IMR-90 (cell line): ENCODE data around the gene RPS6KA2. TPM values are rescaled to one million over a fixed set of nuclear protein-coding genes. Genes with fewer than 3 reads are reported as not detected.

Source experiments
- ATAC-seq: fragments of 200-7000 bp; cut with Tn5 transposase; 2 replicates; pipeline ENCODE4 v1.9.1; 2020; ENCODE audit warnings: low read depth, mild to moderate bottlenecking, moderate library complexity
- BruUV-seq: library from RNA; stranded (reverse); fragments of 400-500 nt; replicated peaks from 2 replicates; lab custom pipeline; 2021; lab: Mats Ljungman, UMichigan
- CTCF ChIA-PET: fragments of 300-600 bp; formaldehyde crosslinking; extraction: SDS; loops from one replicate; lab custom pipeline; 2021; ENCODE audit warnings: antibody characterized with exemption; lab: Yijun Ruan, JAX
- POLR2A ChIA-PET: fragments of 300-600 bp; sonication (Branson Sonifier 250); formaldehyde crosslinking; loops from one replicate; lab custom pipeline; 2022; ENCODE audit warnings: antibody characterized with exemption; ENCODE audit not compliant: unreplicated experiment; lab: Charles Lee
- DNase-seq: peaks from one replicate; pipeline ENCODE4 v3.0.0; 2013
- H2AFZ ChIP-seq: replicated peaks from 2 replicates; pipeline ENCODE3; 2013; ENCODE audit warnings: low read length, mild to moderate bottlenecking; ENCODE audit not compliant: poor library complexity
- H2AK5ac ChIP-seq: 2 replicates; pipeline ENCODE4 v1.6.1; 2013; ENCODE audit warnings: low read depth, low read length, inconsistent platforms
- H2AK9ac ChIP-seq: replicated peaks from 2 replicates; pipeline ENCODE3; 2013; ENCODE audit warnings: mild to moderate bottlenecking, low read depth, low read length, moderate library complexity; ENCODE audit not compliant: poor library complexity
- H2BK120ac ChIP-seq: 2 replicates; pipeline ENCODE4 v1.6.1; 2013; ENCODE audit warnings: low read depth, low read length, inconsistent platforms
- H2BK15ac ChIP-seq: 3 replicates; pipeline ENCODE4 v1.6.1; 2013; ENCODE audit warnings: low read depth, low read length, inconsistent platforms
- H2BK20ac ChIP-seq: 2 replicates; pipeline ENCODE4 v1.6.1; 2013; ENCODE audit warnings: low read depth, mild to moderate bottlenecking, inconsistent platforms, low read length, moderate library complexity
- H2BK5ac ChIP-seq: 2 replicates; pipeline ENCODE4 v1.6.1; 2013; ENCODE audit warnings: mild to moderate bottlenecking, low read depth, low read length, inconsistent platforms; ENCODE audit not compliant: poor library complexity, severe bottlenecking
- H3K14ac ChIP-seq: replicated peaks from 2 replicates; pipeline ENCODE4 v1.6.1; 2013; ENCODE audit warnings: low read depth, low read length, inconsistent platforms
- H3K18ac ChIP-seq: 2 replicates; pipeline ENCODE4 v1.6.1; 2013; ENCODE audit warnings: low read depth, low read length, control low read depth
- H3K23ac ChIP-seq: 2 replicates; pipeline ENCODE4 v1.6.1; 2013; ENCODE audit warnings: low read depth, low read length, inconsistent platforms
- H3K27ac ChIP-seq: 2 replicates; pipeline ENCODE4 v1.5.1; 2013; ENCODE audit warnings: mild to moderate bottlenecking, control low read depth, low read length; ENCODE audit not compliant: insufficient read depth
- H3K27me3 ChIP-seq: 2 replicates; pipeline ENCODE4 v1.6.1; 2013; ENCODE audit warnings: low read length; ENCODE audit not compliant: control insufficient read depth, insufficient read depth
- H3K36me3 ChIP-seq: 2 replicates; pipeline ENCODE4 v1.6.1; 2013; ENCODE audit warnings: low read length, mixed read lengths; ENCODE audit not compliant: control insufficient read depth, insufficient read depth
- H3K4ac ChIP-seq: 2 replicates; pipeline ENCODE4 v1.6.1; 2013; ENCODE audit warnings: low read depth, low read length, inconsistent platforms
- H3K4me1 ChIP-seq: 2 replicates; pipeline ENCODE4 v1.6.1; 2013; ENCODE audit warnings: low read length, mixed read lengths; ENCODE audit not compliant: control insufficient read depth, insufficient read depth
- H3K4me2 ChIP-seq: 2 replicates; pipeline ENCODE4 v1.6.1; 2013; ENCODE audit warnings: low read depth, mild to moderate bottlenecking, control low read depth, low read length, moderate library complexity
- H3K4me3 ChIP-seq: 2 replicates; pipeline ENCODE4 v1.5.1; 2013; ENCODE audit warnings: low read depth, mild to moderate bottlenecking, control low read depth, low read length, moderate library complexity; ENCODE audit not compliant: insufficient read depth
- H3K56ac ChIP-seq: 2 replicates; pipeline ENCODE4 v1.6.1; 2013; ENCODE audit warnings: low read length, inconsistent platforms; ENCODE audit not compliant: insufficient read depth; ENCODE audit errors: extremely low read depth
- H3K79me1 ChIP-seq, 2 experiments: 2 replicates each; pipeline ENCODE4 v1.6.1; 2013; ENCODE audit warnings: low read length in 2 of 2, inconsistent platforms in 1 of 2, low read depth in 1 of 2
- H3K9ac ChIP-seq: 2 replicates; pipeline ENCODE4 v1.6.1; 2013; ENCODE audit warnings: low read depth, low read length, control low read depth
- H3K9me1 ChIP-seq: 2 replicates; pipeline ENCODE4 v1.6.1; 2013; ENCODE audit warnings: low read length, inconsistent platforms; ENCODE audit not compliant: insufficient read depth
- H3K9me3 ChIP-seq: 2 replicates; pipeline ENCODE4 v1.6.1; 2013; ENCODE audit warnings: low read length; ENCODE audit not compliant: control insufficient read depth, insufficient read depth
- H4K20me1 ChIP-seq: 2 replicates; pipeline ENCODE4 v1.6.1; 2013; ENCODE audit warnings: low read length, inconsistent platforms; ENCODE audit not compliant: insufficient read depth
- H4K5ac ChIP-seq: 2 replicates; pipeline ENCODE4 v1.6.1; 2013; ENCODE audit warnings: mild to moderate bottlenecking, low read depth, low read length, control low read depth
- H4K8ac ChIP-seq, 2 experiments: 2 replicates each; pipeline ENCODE4 v1.6.1; 2013; ENCODE audit warnings: low read depth in 2 of 2, low read length in 2 of 2, control low read depth in 1 of 2, inconsistent platforms in 1 of 2
- H4K91ac ChIP-seq: 2 replicates; pipeline ENCODE4 v1.6.1; 2013; ENCODE audit warnings: low read depth, low read length, inconsistent platforms; ENCODE audit not compliant: insufficient read depth
- BHLHE40 ChIP-seq: fragments of 150-350 bp; IDR thresholded peaks from 2 replicates; pipeline ENCODE4 v1.6.1; 2016; ENCODE audit warnings: mild to moderate bottlenecking, low read depth, low read length
- CEBPB ChIP-seq: IDR thresholded peaks from 2 replicates; pipeline ENCODE4 v1.6.1; 2012; ENCODE audit warnings: low read depth, low read length, improper control_type of control experiment
- CHD1 ChIP-seq: IDR thresholded peaks from 2 replicates; pipeline ENCODE4 v1.6.1; 2012; ENCODE audit warnings: low read depth, low read length, improper control_type of control experiment
- FOS ChIP-seq: fragments of 150-350 bp; IDR thresholded peaks from 2 replicates; pipeline ENCODE4 v1.6.1; 2016; ENCODE audit warnings: low read depth, low read length
- MAFK ChIP-seq: IDR thresholded peaks from 2 replicates; pipeline ENCODE4 v1.6.1; 2012; ENCODE audit warnings: low read depth, low read length, improper control_type of control experiment
- MAZ ChIP-seq: IDR thresholded peaks from 2 replicates; pipeline ENCODE4 v1.6.1; 2012; ENCODE audit warnings: low read depth, mild to moderate bottlenecking, low read length, improper control_type of control experiment, moderate library complexity, borderline replicate concordance
- MXI1 ChIP-seq: IDR thresholded peaks from 2 replicates; pipeline ENCODE4 v1.6.1; 2012; ENCODE audit warnings: low read depth, mild to moderate bottlenecking, low read length, moderate library complexity, borderline replicate concordance
- NFE2L2 ChIP-seq: fragments of 150-350 bp; IDR thresholded peaks from 2 replicates; pipeline ENCODE4 v1.6.1; 2016; ENCODE audit warnings: low read depth, mild to moderate bottlenecking, low read length
- POLR2A ChIP-seq: IDR thresholded peaks from 2 replicates; pipeline ENCODE4 v1.6.1; 2012; ENCODE audit warnings: mild to moderate bottlenecking, low read depth, low read length
- RAD21 ChIP-seq: IDR thresholded peaks from 2 replicates; pipeline ENCODE4 v1.6.1; 2012; ENCODE audit warnings: low read length, improper control_type of control experiment
- RCOR1 ChIP-seq: IDR thresholded peaks from 2 replicates; pipeline ENCODE4 v1.6.1; 2012; ENCODE audit warnings: mild to moderate bottlenecking, low read length, improper control_type of control experiment; ENCODE audit not compliant: insufficient replicate concordance
- RFX5 ChIP-seq: IDR thresholded peaks from 2 replicates; pipeline ENCODE4 v1.8.0; 2012; ENCODE audit warnings: low read depth, mild to moderate bottlenecking, low read length, moderate library complexity
- SMC3 ChIP-seq: fragments of 150-350 bp; IDR thresholded peaks from 2 replicates; pipeline ENCODE4 v1.6.1; 2016; ENCODE audit warnings: low read depth, mild to moderate bottlenecking, antibody characterized with exemption, low read length, moderate library complexity
- WGBS, 2 experiments: methylation state at CpG; one replicate each; pipeline versions ENCODE4 v1.1.5 to v1.1.7; 2013; ENCODE audit warnings: missing lambda C conversion rate in 2 of 2; ENCODE audit not compliant: insufficient read length in 1 of 2; ENCODE audit errors: extremely low coverage in 2 of 2; 5-methylcytosine and 5-hydroxymethylcytosine counted together
- dilution Hi-C: fragments of 300-500 bp; cut with HindIII; formaldehyde crosslinking; loops from one replicate; pipeline ENCODE4 v1.14.3; 2018; ENCODE audit warnings: low sequenced_read_pairs; ENCODE audit not compliant: unreplicated experiment
- in situ Hi-C: fragments of 300-500 bp; cut with MboI; formaldehyde crosslinking; loops from 3 replicates; pipeline ENCODE4 v1.14.3; 2019; ENCODE audit warnings: low sequenced_read_pairs, inconsistent platforms, mixed read lengths
- intact Hi-C: fragments of 100-400 bp; cut with micrococcal nuclease; formaldehyde crosslinking; loops from 2 replicates; pipeline ENCODE4 v1.10.0; 2022
- polyA plus RNA-seq, 3 experiments: library from polyadenylated mRNA; depleted of rRNA; stranded (reverse); fragments of >200 nt; gene quantifications; 2 replicates each; pipeline ENCODE4 v1.2.3, GENCODE V29; 2012; ENCODE audit warnings: low replicate concordance in 1 of 3
- total RNA-seq: library from RNA; depleted of rRNA; stranded (reverse); fragments of >200 nt; gene quantifications from 2 replicates; pipeline ENCODE4 v1.2.3, GENCODE V29; 2012
- TF ChIP-seq, protein P1 (sequence below): conservative IDR thresholded peaks from 2 replicates; pipeline ENCODE4 v1.5.1; 2012; ENCODE audit warnings: mild to moderate bottlenecking, low read depth, low read length, improper control_type of control experiment
- TF ChIP-seq, protein P2 (sequence below): fragments of 150-350 bp; IDR thresholded peaks from 2 replicates; pipeline ENCODE4 v1.6.1; 2017; ENCODE audit warnings: mild to moderate bottlenecking, antibody characterized with exemption, low read length, low read depth
- TF ChIP-seq, protein P3 (sequence below): fragments of 150-350 bp; IDR thresholded peaks from 2 replicates; pipeline ENCODE4 v1.6.1; 2016; ENCODE audit warnings: low read depth, mild to moderate bottlenecking, low read length, moderate library complexity, borderline replicate concordance

Gene RPS6KA2
- total and polyA plus RNA-seq, 2 of the 4 experiments (the other 2 are of a cell fraction): 26.9 to 31.3 TPM

DNA sequence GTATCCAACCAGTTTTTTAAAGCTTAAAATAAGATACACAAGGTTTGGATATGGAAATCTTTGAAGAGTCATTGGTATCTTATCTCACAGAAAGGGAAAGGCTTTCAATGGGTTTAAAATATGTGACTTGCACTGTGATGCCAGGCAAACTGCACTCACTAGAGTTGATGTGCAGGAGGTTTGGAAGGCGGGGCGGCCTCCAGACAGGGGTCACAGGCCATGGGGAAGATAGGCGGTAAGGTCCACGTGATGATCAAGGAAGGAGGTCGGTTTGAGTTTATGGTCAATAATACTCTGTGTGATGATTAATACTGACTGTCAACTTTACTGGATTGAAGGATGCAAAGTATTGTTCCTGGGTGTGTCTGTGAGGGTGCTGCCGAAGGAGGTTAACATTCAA, 31.1 kb downstream of the RPS6KA2 start:
- in situ Hi-C loops: no loop called here
- ChIA-PET CTCF (interaction anchor here (0.9 kb wide), 1 partner anchor 24 kb away, joined by 4 read pairs; no protein-coding TSS in a partner anchor), POLR2A (no interaction called here)
- peak overlapping the region; percentile 98 for H3K18ac ChIP-seq
- H4K8ac ChIP-seq: peak overlapping the region; percentile 40 to 65
- H3K9me3 ChIP-seq: no peaks in the 10 kb centered on the region
- H4K5ac ChIP-seq: peak overlapping the region; percentile 90
- intact Hi-C loops: loop anchor here (2.0 kb wide), 1 partner anchor 31 kb away; the partner anchor contains the start of gene RPS6KA2
- peak overlapping the region; percentile 86 for H3K14ac ChIP-seq
- H2BK15ac ChIP-seq: peak overlapping the region; percentile 80
- H2AK5ac ChIP-seq: peak overlapping the region; percentile 97
- no TSS peak for BruUV-seq
- H2AK9ac ChIP-seq: peak overlapping the region; percentile 63
- no peak for ATAC-seq
- H4K91ac ChIP-seq: peak overlapping the region; percentile 86
- no peak overlapping the region for H2AFZ ChIP-seq
- peak overlapping the region; percentile 93 for H2BK20ac ChIP-seq
- no peak for DNase-seq
- H3K4me3 ChIP-seq: no peak overlapping the region
- H3K9me1 ChIP-seq: peaks cover 31% of the 10 kb centered on the region
- peak overlapping the region; percentile 81 for H3K56ac ChIP-seq
- H3K4ac ChIP-seq: peak overlapping the region; percentile 93
- dilution Hi-C loops: no loop called here
- H3K27ac ChIP-seq: peak overlapping the region; percentile 92
- H4K20me1 ChIP-seq: 0 out of 2 replicates have a peak, but pooled peaks cover 3% of the 10 kb centered on the region
- H3K23ac ChIP-seq: peak overlapping the region; percentile 18; the same call in 1 of the 2 replicates
- H3K79me1 ChIP-seq: peaks cover 46 to 71% of the 10 kb centered on the region in 2 experiments
- no peaks in the 10 kb centered on the region for H3K27me3 ChIP-seq
- peak overlapping the region; percentile 43 for H3K4me2 ChIP-seq
- peaks cover 7% of the 10 kb centered on the region; the same call in 1 of the 2 replicates for H3K36me3 ChIP-seq
- 0 out of 2 replicates have a peak overlapping the region, but pooled peaks have one; percentile 37 for H3K9ac ChIP-seq
- 93% methylated on average over 5 of the region's 6 CpGs; no CpG with 5 or more reads in 1 of the 2 experiments for WGBS, 2 experiments
- peaks cover 49% of the 10 kb centered on the region for H3K4me1 ChIP-seq
- peak overlapping the region; percentile 92 for H2BK5ac ChIP-seq
- TF ChIP-seq RAD21 (no peak), FOS (no peak), RFX5 (no peak), MAZ (no peak), CHD1 (no peak), RCOR1 (no peak), MXI1 (no peak), POLR2A (no peak), CEBPB (no peak), SMC3 (no peak), MAFK (no peak), NFE2L2 (no peak), BHLHE40 (no peak)
- TF ChIP-seq, protein P1, sequence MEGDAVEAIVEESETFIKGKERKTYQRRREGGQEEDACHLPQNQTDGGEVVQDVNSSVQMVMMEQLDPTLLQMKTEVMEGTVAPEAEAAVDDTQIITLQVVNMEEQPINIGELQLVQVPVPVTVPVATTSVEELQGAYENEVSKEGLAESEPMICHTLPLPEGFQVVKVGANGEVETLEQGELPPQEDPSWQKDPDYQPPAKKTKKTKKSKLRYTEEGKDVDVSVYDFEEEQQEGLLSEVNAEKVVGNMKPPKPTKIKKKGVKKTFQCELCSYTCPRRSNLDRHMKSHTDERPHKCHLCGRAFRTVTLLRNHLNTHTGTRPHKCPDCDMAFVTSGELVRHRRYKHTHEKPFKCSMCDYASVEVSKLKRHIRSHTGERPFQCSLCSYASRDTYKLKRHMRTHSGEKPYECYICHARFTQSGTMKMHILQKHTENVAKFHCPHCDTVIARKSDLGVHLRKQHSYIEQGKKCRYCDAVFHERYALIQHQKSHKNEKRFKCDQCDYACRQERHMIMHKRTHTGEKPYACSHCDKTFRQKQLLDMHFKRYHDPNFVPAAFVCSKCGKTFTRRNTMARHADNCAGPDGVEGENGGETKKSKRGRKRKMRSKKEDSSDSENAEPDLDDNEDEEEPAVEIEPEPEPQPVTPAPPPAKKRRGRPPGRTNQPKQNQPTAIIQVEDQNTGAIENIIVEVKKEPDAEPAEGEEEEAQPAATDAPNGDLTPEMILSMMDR: no peak
- TF ChIP-seq, protein P2, sequence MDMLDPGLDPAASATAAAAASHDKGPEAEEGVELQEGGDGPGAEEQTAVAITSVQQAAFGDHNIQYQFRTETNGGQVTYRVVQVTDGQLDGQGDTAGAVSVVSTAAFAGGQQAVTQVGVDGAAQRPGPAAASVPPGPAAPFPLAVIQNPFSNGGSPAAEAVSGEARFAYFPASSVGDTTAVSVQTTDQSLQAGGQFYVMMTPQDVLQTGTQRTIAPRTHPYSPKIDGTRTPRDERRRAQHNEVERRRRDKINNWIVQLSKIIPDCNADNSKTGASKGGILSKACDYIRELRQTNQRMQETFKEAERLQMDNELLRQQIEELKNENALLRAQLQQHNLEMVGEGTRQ: no peak
- TF ChIP-seq, protein P3, sequence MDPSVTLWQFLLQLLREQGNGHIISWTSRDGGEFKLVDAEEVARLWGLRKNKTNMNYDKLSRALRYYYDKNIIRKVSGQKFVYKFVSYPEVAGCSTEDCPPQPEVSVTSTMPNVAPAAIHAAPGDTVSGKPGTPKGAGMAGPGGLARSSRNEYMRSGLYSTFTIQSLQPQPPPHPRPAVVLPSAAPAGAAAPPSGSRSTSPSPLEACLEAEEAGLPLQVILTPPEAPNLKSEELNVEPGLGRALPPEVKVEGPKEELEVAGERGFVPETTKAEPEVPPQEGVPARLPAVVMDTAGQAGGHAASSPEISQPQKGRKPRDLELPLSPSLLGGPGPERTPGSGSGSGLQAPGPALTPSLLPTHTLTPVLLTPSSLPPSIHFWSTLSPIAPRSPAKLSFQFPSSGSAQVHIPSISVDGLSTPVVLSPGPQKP: no peak
- H2BK120ac ChIP-seq: peak overlapping the region; percentile 96
